ENCODE results near the gene SERPINA3.

- TF ChIP-seq CTCF (conservative IDR thresholded peaks at IDR 0.05), result no peak
- TF ChIP-seq ZFX (IDR thresholded peaks at IDR 0.05), result no peak
Observed at GRCh38 chr14:94570440-94570839, 41.8 kb upstream of the SERPINA3 start.
